NOMO-1 treated with dmso at 0.1 percent for 144 hours (cell line): ENCODE measurements around the gene RAB20.
"Not testable (repeated sequence)": the region's sequence is repeated elsewhere in the genome, so short reads cannot be mapped to it uniquely, and the experiment has no call there.

Experiments used
- DNase-seq: peaks from one replicate; lab custom pipeline; 2025; ENCODE audit not compliant: unreplicated experiment; lab: John Stamatoyannopoulos, UW

RAB20 gene

GRCh38 chr13:110561344-110562035 lies at the start of gene RAB20:
Gene RAB20, minus strand, starts transcription at chr13:110561722. Its CDS starts 203 bp downstream, at chr13:110561519.
- peak; percentile 82 for DNase-seq

- DNase-seq: peak; percentile 17
Observed at GRCh38 chr13:110610955-110611595, 49.6 kb upstream of the RAB20 start.

- no peak for DNase-seq
Observed at GRCh38 chr13:110607675-110608224, 46.2 kb upstream of the RAB20 start.

- not testable (repeated sequence) for DNase-seq
Observed at GRCh38 chr13:110606281-110606680, 44.8 kb upstream of the RAB20 start.

- no peak for DNase-seq
Observed at GRCh38 chr13:110605132-110605531, 43.6 kb upstream of the RAB20 start.

GRCh38 chr13:110600980-110601379 lies 39.5 kb upstream of the RAB20 start:
- DNase-seq: no peak

GRCh38 chr13:110600261-110600819 lies 38.8 kb upstream of the RAB20 start:
- no peak for DNase-seq

GRCh38 chr13:110597041-110597689 lies 35.6 kb upstream of the RAB20 start:
- no peak for DNase-seq

GRCh38 chr13:110593430-110594130 lies 32.1 kb upstream of the RAB20 start:
- peak; percentile 39 for DNase-seq

- no peak for DNase-seq
Observed at GRCh38 chr13:110592665-110593064, 31.1 kb upstream of the RAB20 start.

GRCh38 chr13:110590577-110590976 lies 29.1 kb upstream of the RAB20 start:
- no peak for DNase-seq

GRCh38 chr13:110589793-110590390 lies 28.4 kb upstream of the RAB20 start:
- no peak for DNase-seq

GRCh38 chr13:110583178-110583865 lies 21.8 kb upstream of the RAB20 start:
- no peak for DNase-seq

- DNase-seq: no peak
Observed at GRCh38 chr13:110582421-110582954, 21.0 kb upstream of the RAB20 start.

GRCh38 chr13:110581506-110582185 lies 20.1 kb upstream of the RAB20 start:
- no peak for DNase-seq

- DNase-seq: peak; percentile 32
Observed at GRCh38 chr13:110580800-110581199, 19.3 kb upstream of the RAB20 start.

GRCh38 chr13:110578363-110578762 lies 16.8 kb upstream of the RAB20 start:
- DNase-seq: no peak

GRCh38 chr13:110576736-110577476 lies 15.4 kb upstream of the RAB20 start:
- DNase-seq: no peak

- DNase-seq: no peak
Observed at GRCh38 chr13:110576070-110576394, 14.5 kb upstream of the RAB20 start.
